COLO668 (cell line): ENCODE results near the gene DNAH6.
"Not testable (repeated sequence)": the region's sequence is repeated elsewhere in the genome, so short reads cannot be mapped to it uniquely, and the experiment has no call there.

Experiments
- DNase-seq: peaks from one replicate; lab custom pipeline; 2025; ENCODE audit not compliant: unreplicated experiment; lab: John Stamatoyannopoulos, UW

The DNAH6 gene

GRCh38 chr2:84732897-84733778 lies 216.8 kb downstream of the DNAH6 start:
- no peak for DNase-seq

- DNase-seq: no peak
Observed at GRCh38 chr2:84735389-84735788, 219.1 kb downstream of the DNAH6 start.

DNA sequence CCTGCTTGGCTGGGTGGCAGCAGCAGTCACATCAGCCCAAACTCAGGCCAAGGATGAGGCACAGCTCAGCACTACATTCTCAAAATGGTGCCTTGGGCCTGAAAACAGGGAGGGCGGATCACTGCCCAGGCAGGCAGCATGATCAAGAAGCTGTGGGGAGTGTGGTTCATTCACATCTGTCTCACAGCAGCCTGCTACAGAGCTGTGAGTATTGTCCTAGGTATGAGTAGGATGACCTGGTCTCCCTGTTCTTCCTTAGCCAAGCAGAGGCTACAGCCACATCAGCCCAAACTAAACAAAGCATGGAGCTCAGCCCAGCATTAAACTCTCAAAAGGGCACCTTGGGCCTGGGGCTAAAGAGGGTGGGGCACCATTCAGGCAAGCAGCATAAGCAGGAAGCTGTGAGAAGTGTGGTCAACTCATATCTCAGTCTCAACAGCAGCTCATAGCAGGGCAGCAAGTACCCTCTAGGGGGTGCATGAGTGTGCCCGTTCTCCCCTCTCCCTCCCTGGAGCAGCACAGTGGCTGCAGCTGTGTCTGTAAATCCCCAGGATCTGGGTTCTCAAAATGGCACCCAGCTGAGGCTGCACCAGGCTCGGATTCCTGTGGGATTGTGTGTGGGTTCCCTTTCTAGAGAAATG lies 225.0 kb downstream of the DNAH6 start:
- DNase-seq: no peak

DNA sequence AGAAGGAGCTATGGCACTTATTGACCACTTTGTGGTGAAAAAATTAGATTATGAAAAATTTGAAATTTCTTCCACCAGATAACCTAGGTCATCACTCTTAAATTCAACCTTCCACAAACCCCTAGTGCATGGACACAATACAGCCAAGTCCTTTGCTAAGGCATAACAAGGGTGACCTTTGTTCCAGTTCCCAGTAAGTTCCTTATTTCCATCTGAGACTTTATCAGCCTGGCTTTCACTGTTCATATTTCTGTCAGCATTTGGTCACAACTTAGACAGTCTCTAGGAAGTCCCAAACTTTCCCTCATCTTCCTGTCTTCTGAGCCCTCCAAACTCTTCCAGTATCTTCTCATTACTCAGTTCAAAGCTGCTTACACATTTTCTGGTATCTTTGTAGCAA lies 232.0 kb downstream of the DNAH6 start:
- no peak for DNase-seq

DNA sequence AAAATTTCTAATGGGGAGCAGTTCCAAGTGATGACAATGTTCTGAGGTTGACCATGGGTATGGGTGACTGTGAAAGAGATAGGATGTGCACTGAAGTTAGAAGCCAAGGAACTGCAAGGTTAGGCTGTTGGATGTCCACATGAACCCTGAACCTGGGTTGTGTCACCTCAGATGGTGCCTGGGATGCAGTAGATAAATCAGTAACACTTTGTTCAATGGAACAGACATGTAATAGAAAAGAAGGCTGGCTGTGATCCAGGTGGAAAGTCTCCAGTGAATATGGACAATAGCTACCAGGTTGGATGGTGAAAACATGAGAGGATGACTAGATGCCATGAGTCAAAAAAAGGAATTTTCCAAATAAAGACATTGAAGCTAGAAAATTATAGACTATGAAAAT lies 233.1 kb downstream of the DNAH6 start:
- no peak for DNase-seq

DNA sequence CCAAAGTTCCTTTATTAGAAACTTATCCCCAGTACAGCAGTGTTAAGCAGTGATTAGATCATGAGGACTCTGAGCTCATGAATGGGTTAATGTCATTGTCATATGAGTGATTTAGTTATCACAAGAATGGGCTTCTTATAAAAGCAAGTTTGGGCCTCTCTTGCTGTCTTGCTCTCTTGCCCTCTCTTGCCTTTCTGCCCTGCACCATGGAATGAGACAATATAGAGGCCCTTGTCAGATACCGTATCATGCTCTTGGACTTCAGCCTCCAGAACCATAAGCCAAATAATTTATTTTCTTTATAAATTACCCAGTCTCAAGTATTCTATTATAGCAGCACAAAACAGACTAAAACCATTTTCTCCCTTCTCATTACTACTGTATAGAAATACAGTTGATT lies 238.8 kb downstream of the DNAH6 start:
- no peak for DNase-seq

GRCh38 chr2:84757648-84758047 lies 241.3 kb downstream of the DNAH6 start:
- DNase-seq: no peak

- no peak for DNase-seq
Observed at GRCh38 chr2:84766791-84767190, 250.5 kb downstream of the DNAH6 start.

GRCh38 chr2:84768840-84769239 lies 252.5 kb downstream of the DNAH6 start:
- DNase-seq: no peak

GRCh38 chr2:84770280-84770679 lies 254.0 kb downstream of the DNAH6 start:
- no peak for DNase-seq

DNA sequence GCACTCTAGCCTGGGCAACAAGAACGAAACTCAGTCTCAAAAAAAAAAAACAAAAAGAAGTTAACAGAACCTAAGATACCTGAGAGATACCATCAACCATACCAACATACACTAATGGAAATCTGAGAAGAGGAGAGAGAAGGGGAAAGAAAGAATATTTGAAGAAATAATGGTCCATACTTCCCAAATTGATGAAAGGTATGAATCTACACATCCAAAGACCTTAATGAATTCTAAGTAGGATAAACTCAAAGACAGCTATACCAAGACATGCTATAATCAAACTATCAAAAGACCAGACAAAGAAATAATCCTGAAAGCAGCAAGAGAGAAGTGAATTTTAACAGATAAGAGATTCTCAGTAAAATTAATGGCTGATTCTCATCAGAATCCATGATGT lies 255.0 kb downstream of the DNAH6 start:
- no peak for DNase-seq

DNA sequence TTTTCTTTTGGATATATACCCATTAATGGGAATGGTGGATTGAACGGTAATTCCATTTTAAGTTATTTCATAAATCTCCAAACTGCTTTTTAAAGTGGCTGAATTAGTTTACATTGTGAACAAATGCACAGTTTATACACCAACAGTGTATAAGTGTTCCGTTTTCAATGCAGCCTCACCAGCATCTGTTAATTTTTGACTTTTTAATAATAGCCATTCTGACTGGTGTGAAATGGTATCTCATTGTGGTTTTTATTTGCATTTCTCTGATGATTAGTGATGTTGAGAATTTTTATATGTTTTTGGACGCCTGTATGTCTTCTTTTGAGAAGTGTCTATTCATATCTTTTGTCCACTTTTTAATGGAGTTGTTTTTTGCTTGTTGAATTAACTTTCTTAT lies 257.3 kb downstream of the DNAH6 start:
- not testable (repeated sequence) for DNase-seq

- no peak for DNase-seq
Observed at GRCh38 chr2:84776011-84776410, 259.7 kb downstream of the DNAH6 start.

- DNase-seq: no peak
Observed at GRCh38 chr2:84778911-84779690, 262.8 kb downstream of the DNAH6 start.

GRCh38 chr2:84779781-84780180 lies 263.5 kb downstream of the DNAH6 start:
- DNase-seq: no peak

- no peak for DNase-seq
Observed at GRCh38 chr2:84781942-84782716, 265.8 kb downstream of the DNAH6 start.

- no peak for DNase-seq
Observed at GRCh38 chr2:84782717-84783442, 266.6 kb downstream of the DNAH6 start.

GRCh38 chr2:84785950-84786349 lies 269.7 kb downstream of the DNAH6 start:
- DNase-seq: no peak

DNA sequence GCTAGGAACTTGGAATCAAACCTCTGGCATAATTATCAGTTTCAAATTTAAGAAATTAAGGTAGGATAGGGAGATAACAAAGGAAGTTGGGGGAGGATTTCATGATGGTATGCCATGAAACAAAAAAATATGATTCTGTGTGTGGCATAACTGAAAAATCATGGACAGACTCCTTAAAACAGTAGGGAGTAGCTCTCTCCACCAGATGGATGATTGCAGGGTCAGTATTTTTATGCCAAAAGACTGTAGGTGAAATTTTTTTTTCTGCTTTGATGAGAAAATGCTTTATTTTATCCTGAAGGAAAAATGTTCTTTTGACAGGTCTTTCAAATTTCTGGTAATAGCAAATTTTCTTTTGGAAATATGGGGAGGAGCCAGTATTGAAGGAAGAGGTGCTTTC lies 270.3 kb downstream of the DNAH6 start:
- no peak for DNase-seq

DNA sequence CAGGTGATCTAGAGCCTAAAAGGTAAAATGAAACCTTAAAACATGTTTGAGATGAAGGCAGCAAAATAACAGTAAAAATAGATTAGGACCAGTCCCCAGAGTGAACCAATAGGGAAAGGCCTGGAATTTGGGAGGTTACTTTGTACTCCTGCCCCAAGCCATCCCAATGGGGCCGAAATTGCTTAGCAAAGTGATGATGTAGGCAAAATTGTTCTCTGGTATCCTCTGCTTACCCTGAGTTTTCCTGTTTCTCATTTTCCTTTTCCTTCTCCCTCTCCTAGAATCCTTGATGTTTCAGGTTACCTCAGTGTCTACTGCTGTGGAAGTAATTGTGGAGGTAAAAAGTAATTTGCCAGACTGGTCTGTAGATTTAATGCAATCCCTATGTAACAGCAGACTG lies 271.7 kb downstream of the DNAH6 start:
- DNase-seq: no peak
